ENCODE data around the gene APPBP2.

DNA sequence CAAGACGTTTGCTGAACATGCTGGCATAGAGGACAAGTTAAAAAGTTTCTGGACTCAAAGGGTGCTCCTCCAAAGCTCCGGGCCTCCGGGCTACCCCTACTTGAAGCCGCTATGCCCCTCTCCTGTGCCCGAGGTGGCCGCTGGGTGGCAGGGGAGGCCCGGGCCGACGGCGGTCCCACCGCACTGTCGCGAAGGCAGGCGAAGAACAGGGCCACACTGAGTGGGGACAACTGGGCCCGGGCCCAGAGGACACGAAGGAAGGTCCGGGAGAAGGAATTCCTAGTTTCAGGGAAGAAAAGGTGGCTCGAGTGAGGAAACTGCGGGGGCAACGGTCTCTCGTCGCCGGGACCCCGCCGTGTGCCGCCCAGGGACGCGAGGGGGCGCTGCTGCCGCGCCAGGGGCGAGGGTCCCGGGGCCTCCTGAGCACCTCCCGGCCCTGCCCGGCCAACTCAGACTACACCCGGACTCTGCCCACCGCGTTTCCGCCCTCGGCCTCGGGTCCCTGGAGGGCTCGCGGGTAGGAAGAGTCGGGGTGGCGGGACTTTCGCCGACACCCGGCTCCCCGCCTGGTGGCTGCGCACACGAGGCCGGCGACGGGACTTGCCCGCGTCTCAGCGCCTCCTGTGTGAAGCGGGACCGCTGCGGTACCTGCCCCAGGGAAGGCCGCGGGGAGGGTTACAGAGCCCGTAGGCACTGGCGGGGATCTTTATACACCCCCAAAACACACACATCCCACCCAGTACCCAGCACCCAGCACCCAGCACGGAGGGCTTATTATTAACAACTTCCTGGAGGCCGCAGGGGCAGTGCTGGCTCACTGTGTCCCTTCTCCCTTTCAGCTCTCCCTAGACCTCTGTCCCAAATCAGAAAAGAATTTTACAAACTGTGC lies 104.5 kb downstream of the APPBP2 start:
- peak; percentile 23; the same call in 1 of the 2 replicates for TF ChIP-seq POLR2A (IDR thresholded peaks at IDR 0.05; ENCODE audit: low read length)
- TF ChIP-seq CTCF (IDR thresholded peaks at IDR 0.05), result peak; percentile 100
- no peak for TF ChIP-seq FOSB (CRISPR knock-in tag; IDR thresholded peaks at IDR 0.05)
- TF ChIP-seq MAZ (IDR thresholded peaks at IDR 0.05; ENCODE audit: borderline replicate concordance, low read depth, low read length), result peak; percentile 30; the same call in 1 of the 2 replicates

All from A549 (cell line).